BLaER1 treated with 17β-estradiol and CSF1 and Interleukin-3, amounts not matched to agents 10 nM and 100 nM (cell line): Measurements from ENCODE around the gene GSTA2.
"Not testable (repeated sequence)": the region's sequence is repeated elsewhere in the genome, so short reads cannot be mapped to it uniquely, and the experiment has no call there.

ENCODE experiments used
- H3K27ac ChIP-seq, 11 experiments: shearing (Covaris generic); formaldehyde crosslinking; 2 replicates each; pipeline ENCODE4 v1.8.1; 2022
- H3K27me3 ChIP-seq, 11 experiments: shearing (Covaris generic); formaldehyde crosslinking; 2 replicates each; pipeline ENCODE4 v1.8.1; 2022
- H3K36me3 ChIP-seq, 11 experiments: shearing (Covaris generic); formaldehyde crosslinking; 2 replicates each; pipeline ENCODE4 v1.8.1; 2022
- H3K4me1 ChIP-seq, 10 experiments: shearing (Covaris generic); formaldehyde crosslinking; 2 replicates each; pipeline ENCODE4 v1.8.1; 2022
- H3K4me2 ChIP-seq, 11 experiments: shearing (Covaris generic); formaldehyde crosslinking; 2 replicates each; pipeline ENCODE4 v1.8.1; 2022
- H3K4me3 ChIP-seq, 10 experiments: shearing (Covaris generic); formaldehyde crosslinking; 2 replicates each; pipeline ENCODE4 v1.8.1; 2022
- H3K9ac ChIP-seq, 11 experiments: shearing (Covaris generic); formaldehyde crosslinking; 2 replicates each; pipeline ENCODE4 v1.8.1; 2022
- H3K9me3 ChIP-seq, 11 experiments: shearing (Covaris generic); formaldehyde crosslinking; replicated peaks in 1 of 11; 2 replicates each; pipeline ENCODE4 v1.8.1; 2022
- H4K20me1 ChIP-seq, 11 experiments: shearing (Covaris generic); formaldehyde crosslinking; 2 replicates each; pipeline ENCODE4 v1.8.1; 2022
- Cebpa-rat ChIP-seq, 11 experiments: shearing (Covaris generic); IDR thresholded peaks; 2 replicates each; pipeline ENCODE4 v1.8.1; 2022

GSTA2 gene

DNA sequence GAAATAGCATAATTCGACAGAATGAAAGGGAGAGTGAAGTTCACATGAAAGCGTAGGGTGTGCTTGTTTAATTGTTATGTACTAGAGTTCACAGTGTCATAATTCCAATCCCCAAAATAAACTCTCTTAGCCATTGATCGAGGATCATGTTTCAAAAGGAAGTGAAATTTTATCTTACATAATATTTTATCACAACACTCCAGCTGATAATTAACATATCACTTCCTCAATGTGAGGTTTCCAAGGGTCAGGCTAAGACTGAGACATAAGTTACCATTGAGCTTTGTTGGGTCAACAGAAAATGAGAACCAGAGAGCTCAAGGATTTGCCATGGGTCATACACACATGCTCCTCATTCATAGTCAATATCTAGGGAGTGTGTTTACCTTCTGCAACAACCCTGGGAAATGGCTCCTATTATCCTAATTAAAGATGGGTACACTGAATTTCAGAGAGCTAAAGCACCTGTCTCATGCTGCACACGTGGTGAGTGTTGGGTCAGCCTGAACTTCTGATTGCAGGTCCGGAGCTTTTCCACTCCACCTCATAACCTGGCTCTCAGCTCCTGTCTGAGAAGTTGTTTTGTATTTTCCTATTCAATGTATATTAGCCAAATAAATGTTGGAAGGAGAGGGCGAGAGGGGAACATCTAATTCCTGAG lies 3.0 kb downstream of the GSTA2 start:
- H3K4me1 ChIP-seq, result peaks cover 0 to 9% (median 0%) of the 10 kb centered on the region in 10 experiments; a peak in 4 of 20 replicates
- no peak overlapping the region for H3K27ac ChIP-seq
- H3K4me3 ChIP-seq, result no peak overlapping the region
- H3K4me2 ChIP-seq, result peak overlapping the region in 3 of 11 experiments; percentile 5 to 35 (median 18); a peak in 2 of 22 replicates
- H3K36me3 ChIP-seq, result no peaks in the 10 kb centered on the region
- no peak for TF ChIP-seq Cebpa-rat (IDR thresholded peaks at IDR 0.05)
- H3K9me3 ChIP-seq, result no peaks in the 10 kb centered on the region
- H3K27me3 ChIP-seq, result no peaks in the 10 kb centered on the region
- H4K20me1 ChIP-seq, result no peaks in the 10 kb centered on the region
- no peak overlapping the region for H3K9ac ChIP-seq

DNA sequence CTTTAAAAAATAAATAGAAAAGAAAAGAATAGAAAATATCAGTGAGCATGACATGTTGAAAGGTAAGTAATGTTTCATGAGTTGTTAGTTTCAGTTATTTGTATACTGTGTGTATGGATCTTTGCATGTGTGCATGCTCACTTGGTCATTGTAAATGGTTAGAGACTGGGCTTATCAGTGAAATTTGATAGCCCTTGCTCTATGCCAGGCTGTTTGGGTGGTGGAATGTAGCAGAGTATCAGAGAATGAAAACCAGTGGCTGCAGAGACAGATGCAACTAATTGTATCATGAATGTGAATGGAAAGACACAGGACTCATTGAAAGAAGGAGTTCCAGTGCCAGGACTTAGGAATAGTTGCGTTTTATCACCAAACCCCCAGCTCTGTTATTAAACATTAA lies 4.2 kb downstream of the GSTA2 start:
- H3K4me2 ChIP-seq, result no peak overlapping the region
- H4K20me1 ChIP-seq, result no peaks in the 10 kb centered on the region
- TF ChIP-seq Cebpa-rat (IDR thresholded peaks at IDR 0.05), result no peak
- no peaks in the 10 kb centered on the region for H3K27me3 ChIP-seq
- no peak overlapping the region for H3K27ac ChIP-seq
- H3K4me3 ChIP-seq, result no peak overlapping the region
- H3K9ac ChIP-seq, result no peak overlapping the region
- H3K9me3 ChIP-seq, result no peaks in the 10 kb centered on the region; a peak in 1 of 22 replicates
- peaks cover 0 to 9% (median 0%) of the 10 kb centered on the region in 10 experiments; a peak in 4 of 20 replicates for H3K4me1 ChIP-seq
- no peaks in the 10 kb centered on the region for H3K36me3 ChIP-seq

DNA sequence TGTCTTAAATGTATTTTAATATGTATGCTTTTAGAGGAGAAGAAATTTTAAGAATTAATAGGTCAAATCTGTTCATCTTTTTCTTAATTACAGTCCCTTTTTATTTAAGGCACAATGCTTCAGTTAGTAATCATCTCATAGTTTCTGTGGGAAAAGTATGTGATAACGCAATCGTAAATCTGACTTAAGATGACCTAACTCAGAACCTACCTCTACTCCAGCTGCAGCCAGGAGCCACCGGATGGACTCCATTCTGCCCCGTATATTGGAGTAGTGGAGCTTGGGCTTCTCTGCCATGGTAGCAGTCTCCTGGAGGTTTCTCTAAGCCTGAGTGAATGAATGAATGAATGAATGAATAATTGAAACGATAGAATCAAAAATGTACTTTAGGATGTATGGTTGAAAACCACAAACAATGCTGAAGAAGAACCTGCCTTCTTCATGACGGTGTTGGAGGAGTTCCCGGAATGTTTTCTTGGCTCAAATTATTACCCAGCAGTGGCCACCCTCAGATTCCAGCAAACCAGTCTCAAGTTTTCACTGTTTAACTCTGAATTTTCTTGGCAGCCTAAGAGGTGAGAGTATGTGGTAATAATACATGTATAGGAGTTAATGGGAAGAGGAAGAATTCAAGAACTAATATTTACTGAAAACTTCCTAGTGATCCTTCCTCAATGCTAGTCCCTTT lies 5.5 kb downstream of the GSTA2 start:
- not testable (repeated sequence) for H4K20me1 ChIP-seq, H3K4me1 ChIP-seq, H3K4me3 ChIP-seq, H3K27me3 ChIP-seq, H3K27ac ChIP-seq, H3K36me3 ChIP-seq, H3K9ac ChIP-seq, H3K9me3 ChIP-seq, H3K4me2 ChIP-seq

DNA sequence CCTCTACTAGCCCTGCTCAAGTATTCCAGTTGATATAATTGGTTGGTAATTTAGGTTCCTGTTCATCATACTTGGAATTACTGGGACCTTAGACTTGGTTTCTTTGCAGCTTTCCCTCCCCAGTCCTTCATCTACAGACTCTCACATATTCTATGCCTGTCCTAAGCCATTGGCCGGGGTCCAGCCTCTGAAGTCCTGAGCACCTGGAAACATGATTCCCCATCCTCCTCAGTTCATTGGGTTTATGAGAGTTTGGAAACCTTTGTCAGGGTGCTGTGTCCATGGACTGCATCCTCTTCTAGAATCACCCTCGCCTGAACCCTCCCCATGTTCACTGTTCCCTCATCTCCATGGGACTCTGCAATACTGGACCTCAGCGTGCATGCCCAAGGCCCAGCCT lies 8.8 kb downstream of the GSTA2 start:
- Histone ChIP-seq H3K4me3 (no peak overlapping the region), H3K9ac (no peak overlapping the region), H4K20me1 (no peaks in the 10 kb centered on the region), H3K36me3 (no peaks in the 10 kb centered on the region), H3K9me3 (peaks cover 0 to 19% (median 12%) of the 10 kb centered on the region in 11 experiments; a peak in 16 of 22 replicates), H3K4me1 (no peaks in the 10 kb centered on the region), H3K4me2 (no peak overlapping the region), H3K27ac (no peak overlapping the region), H3K27me3 (no peaks in the 10 kb centered on the region)
- no peak for TF ChIP-seq Cebpa-rat (IDR thresholded peaks at IDR 0.05)

DNA sequence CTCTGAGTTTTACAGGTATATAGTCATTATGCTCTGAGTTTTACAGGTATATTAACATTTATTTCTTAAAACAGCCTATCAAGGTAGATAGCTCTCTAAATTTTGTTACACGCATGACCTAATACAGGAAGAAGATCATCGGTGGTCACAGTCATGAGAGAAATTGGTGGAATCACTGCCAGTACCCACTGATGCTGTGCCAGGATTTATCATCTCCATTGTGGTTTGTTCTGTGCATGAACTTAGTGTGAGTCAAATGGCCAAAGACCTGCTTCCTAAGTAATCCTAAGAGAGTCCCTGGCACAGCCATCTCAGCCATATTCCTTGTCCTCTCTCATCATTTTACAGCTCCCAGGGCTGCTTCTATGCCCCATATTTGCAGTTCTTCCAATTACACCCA lies 10.1 kb downstream of the GSTA2 start:
- H3K27ac ChIP-seq, H3K36me3 ChIP-seq, H3K9ac ChIP-seq, H3K27me3 ChIP-seq, H3K4me2 ChIP-seq, H4K20me1 ChIP-seq, H3K4me1 ChIP-seq, H3K4me3 ChIP-seq: not testable (repeated sequence)
- peaks cover 0 to 19% (median 12%) of the 10 kb centered on the region in 11 experiments; a peak in 16 of 22 replicates for H3K9me3 ChIP-seq

DNA sequence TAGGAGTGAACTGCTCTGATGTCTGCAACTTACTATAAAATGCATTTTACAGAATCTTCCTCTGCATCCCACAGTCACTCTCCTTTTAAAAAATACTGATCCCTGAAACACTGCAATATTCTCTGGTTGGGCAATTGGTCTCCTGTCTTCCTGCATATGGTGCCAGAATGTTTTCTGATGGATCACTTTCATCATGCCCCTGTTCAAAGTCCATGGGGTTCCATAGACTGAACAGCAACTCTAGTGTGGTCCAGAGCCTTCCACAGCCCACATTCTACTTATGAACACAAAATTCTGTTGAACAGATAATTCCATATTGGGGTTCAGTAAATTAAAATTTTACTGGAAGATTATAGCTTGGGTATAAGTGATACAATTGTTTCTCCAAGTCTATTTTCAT lies 11.0 kb downstream of the GSTA2 start:
- TF ChIP-seq Cebpa-rat (IDR thresholded peaks at IDR 0.05), result no peak
- Histone ChIP-seq H3K4me3 (no peak overlapping the region), H3K27me3 (no peaks in the 10 kb centered on the region), H3K27ac (no peak overlapping the region), H3K36me3 (no peaks in the 10 kb centered on the region), H4K20me1 (no peaks in the 10 kb centered on the region), H3K9ac (no peak overlapping the region), H3K4me2 (no peak overlapping the region), H3K4me1 (no peaks in the 10 kb centered on the region), H3K9me3 (peaks cover 0 to 19% (median 12%) of the 10 kb centered on the region in 11 experiments; a peak in 16 of 22 replicates)

DNA sequence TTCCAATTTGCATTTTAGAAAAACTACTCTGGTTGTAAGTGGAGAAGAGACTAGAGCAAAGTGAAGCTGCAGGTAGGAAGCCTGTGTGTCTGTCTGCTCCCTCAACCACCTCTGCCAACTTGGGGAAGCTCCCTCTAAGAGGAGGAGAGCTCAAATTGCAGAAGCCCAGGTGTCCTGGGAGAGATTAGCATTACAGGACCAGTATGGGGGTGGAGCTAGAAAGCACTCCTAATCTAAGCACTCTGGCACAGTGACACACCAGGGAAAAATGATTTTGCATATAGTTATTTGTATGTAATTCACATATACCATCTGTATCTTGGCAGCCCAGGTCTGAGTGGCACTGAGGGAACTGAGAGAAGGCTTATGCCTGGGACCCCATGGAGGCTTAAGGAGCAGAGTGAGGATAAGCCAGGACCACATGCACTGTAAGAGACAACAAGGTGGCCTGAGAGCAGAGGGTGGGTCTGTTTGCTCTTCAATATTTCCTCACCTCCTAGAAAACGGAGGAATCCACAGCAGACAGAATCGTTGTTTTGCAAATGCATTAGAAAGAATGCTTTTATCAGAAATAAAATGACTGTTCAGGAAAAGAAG lies 13.6 kb downstream of the GSTA2 start:
- H3K4me3 ChIP-seq, result no peak overlapping the region
- no peak overlapping the region for H3K9ac ChIP-seq
- no peaks in the 10 kb centered on the region for H3K36me3 ChIP-seq
- peaks cover 0 to 19% (median 12%) of the 10 kb centered on the region in 11 experiments; a peak in 16 of 22 replicates for H3K9me3 ChIP-seq
- H4K20me1 ChIP-seq, result no peaks in the 10 kb centered on the region
- H3K27ac ChIP-seq, result no peak overlapping the region
- no peaks in the 10 kb centered on the region for H3K27me3 ChIP-seq
- no peak for TF ChIP-seq Cebpa-rat (IDR thresholded peaks at IDR 0.05)
- no peak overlapping the region for H3K4me2 ChIP-seq
- H3K4me1 ChIP-seq, result no peaks in the 10 kb centered on the region

DNA sequence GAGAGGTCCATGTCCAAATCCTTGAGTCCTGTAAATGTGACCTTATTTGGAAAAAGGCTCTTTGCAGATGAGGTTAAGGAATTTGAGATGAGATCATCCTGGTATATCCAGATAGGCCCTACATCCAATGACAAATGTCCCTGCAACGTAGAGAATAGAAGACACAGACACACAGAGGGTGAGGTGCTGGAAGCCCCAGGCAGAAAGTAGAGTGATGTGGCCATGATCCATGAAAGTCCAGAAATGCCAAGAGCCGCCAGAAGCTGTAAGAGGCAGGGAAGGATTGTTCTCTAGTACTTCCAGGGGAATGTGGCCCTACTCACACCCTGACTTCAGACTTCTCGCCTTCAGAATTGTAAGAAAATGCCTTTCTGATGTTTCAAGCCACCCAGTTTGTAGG lies 16.0 kb downstream of the GSTA2 start:
- H3K9me3 ChIP-seq, result peaks cover 0 to 19% (median 12%) of the 10 kb centered on the region in 11 experiments; a peak in 16 of 22 replicates
- H3K27ac ChIP-seq, H3K4me3 ChIP-seq, H3K36me3 ChIP-seq, H3K27me3 ChIP-seq, H3K9ac ChIP-seq, H3K4me2 ChIP-seq, H4K20me1 ChIP-seq, H3K4me1 ChIP-seq: not testable (repeated sequence)

DNA sequence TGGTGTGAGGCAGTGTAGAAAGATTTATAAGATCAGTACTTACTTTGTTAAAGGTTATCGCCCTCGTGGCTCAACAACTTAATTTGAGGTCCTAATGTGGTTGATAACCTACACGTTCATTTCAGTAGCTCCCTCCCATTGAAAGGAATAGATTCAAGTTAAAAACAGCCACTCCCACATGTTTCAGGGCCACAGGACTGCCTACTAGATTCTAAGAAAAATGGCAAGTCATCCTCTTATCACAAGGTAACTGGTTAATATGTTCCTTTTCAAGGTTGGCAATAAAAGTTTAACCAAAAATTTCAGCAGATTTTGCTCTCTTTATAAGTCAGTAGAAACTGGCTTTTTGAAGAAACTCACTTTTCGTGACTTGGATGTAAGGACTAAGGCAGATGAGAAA lies 17.1 kb downstream of the GSTA2 start:
- no peak overlapping the region for H3K27ac ChIP-seq
- no peaks in the 10 kb centered on the region for H3K4me1 ChIP-seq
- TF ChIP-seq Cebpa-rat (IDR thresholded peaks at IDR 0.05), result no peak
- no peaks in the 10 kb centered on the region for H4K20me1 ChIP-seq
- H3K4me3 ChIP-seq, result no peak overlapping the region
- H3K27me3 ChIP-seq, result no peaks in the 10 kb centered on the region
- no peaks in the 10 kb centered on the region for H3K36me3 ChIP-seq
- no peak overlapping the region for H3K4me2 ChIP-seq
- peaks cover under 1 to 16% (median 10%) of the 10 kb centered on the region in 11 experiments; a peak in 20 of 22 replicates for H3K9me3 ChIP-seq
- no peak overlapping the region for H3K9ac ChIP-seq
